ENCODE measurements around the gene OR12D3.

Gene OR12D3

GRCh38 chr6:29376003-29376402 is 912 bp upstream of the OR12D3 start:
- Histone ChIP-seq H3K79me2 (ENCODE audit: insufficient read depth, low read length) (no peaks in the 10 kb centered on the region), H3K9me3 (ENCODE audit: insufficient read depth, low read length) (no peaks in the 10 kb centered on the region), H3K27ac (ENCODE audit: low read depth, low read length) (no peak overlapping the region), H3K4me2 (ENCODE audit: low read depth, low read length, poor library complexity, severe bottlenecking) (no peak overlapping the region), H3F3A (ENCODE audit: insufficient read depth) (no peaks in the 10 kb centered on the region), H3K27me3 (ENCODE audit: low read length) (no peaks in the 10 kb centered on the region), H3K9ac (ENCODE audit: low read length) (no peak overlapping the region), H2AFZ (ENCODE audit: low read depth, low read length, severe bottlenecking) (no peak overlapping the region), H4K20me1 (ENCODE audit: low read depth, low read length) (no peaks in the 10 kb centered on the region), H3K9me2 (replicated peaks; ENCODE audit: insufficient read depth, low read length) (no peaks in the 10 kb centered on the region), H3K36me3 (ENCODE audit: low read length) (no peaks in the 10 kb centered on the region), H3K4me3 (ENCODE audit: insufficient read depth, low read length, poor library complexity, severe bottlenecking) (no peak overlapping the region)
- TF ChIP-seq CTCF (IDR thresholded peaks at IDR 0.05; ENCODE audit: insufficient read depth, low read length, poor library complexity, severe bottlenecking) = no peak
- no peak for TF ChIP-seq EZH2phosphoT487 (conservative IDR thresholded peaks at IDR 0.05; ENCODE audit: low read length)

GRCh38 chr6:29368765-29369164 is 6.3 kb downstream of the OR12D3 start, which contains the start of gene OR5V1:
Gene OR5V1, minus strand, starts transcription at chr6:29368865. Its CDS starts 12,670 bp downstream, at chr6:29356195.
- H3K9ac ChIP-seq (ENCODE audit: low read length) = no peak within 1 kb of the TSS
- H4K20me1 ChIP-seq (ENCODE audit: low read depth, low read length) = no peaks in the 10 kb centered on the region
- no peak within 1 kb of the TSS for H3K27ac ChIP-seq (ENCODE audit: low read depth, low read length)
- H3K9me3 ChIP-seq (ENCODE audit: insufficient read depth, low read length) = no peaks in the 10 kb centered on the region
- no peaks in the 10 kb centered on the region for H3F3A ChIP-seq (ENCODE audit: insufficient read depth)
- H3K9me2 ChIP-seq (replicated peaks; ENCODE audit: insufficient read depth, low read length) = no peaks in the 10 kb centered on the region
- no peaks in the 10 kb centered on the region for H3K36me3 ChIP-seq (ENCODE audit: low read length)
- no peak within 1 kb of the TSS for H3K4me2 ChIP-seq (ENCODE audit: low read depth, low read length, poor library complexity, severe bottlenecking)
- TF ChIP-seq EZH2phosphoT487 (conservative IDR thresholded peaks at IDR 0.05; ENCODE audit: low read length) (no peak), CTCF (IDR thresholded peaks at IDR 0.05; ENCODE audit: insufficient read depth, low read length, poor library complexity, severe bottlenecking) (no peak)
- no peaks in the 10 kb centered on the region for H3K79me2 ChIP-seq (ENCODE audit: insufficient read depth, low read length)
- H3K27me3 ChIP-seq (ENCODE audit: low read length) = no peaks in the 10 kb centered on the region
- H2AFZ ChIP-seq (ENCODE audit: low read depth, low read length, severe bottlenecking) = no peak within 1 kb of the TSS
- no peak within 1 kb of the TSS for H3K4me3 ChIP-seq (ENCODE audit: insufficient read depth, low read length, poor library complexity, severe bottlenecking)

- no peak overlapping the region for H2AFZ ChIP-seq (ENCODE audit: low read depth, low read length, severe bottlenecking)
- no peaks in the 10 kb centered on the region for H3K79me2 ChIP-seq (ENCODE audit: insufficient read depth, low read length)
- no peaks in the 10 kb centered on the region for H3K27me3 ChIP-seq (ENCODE audit: low read length)
- H3K9ac ChIP-seq (ENCODE audit: low read length) = no peak overlapping the region
- H4K20me1 ChIP-seq (ENCODE audit: low read depth, low read length) = no peaks in the 10 kb centered on the region
- no peak overlapping the region for H3K4me2 ChIP-seq (ENCODE audit: low read depth, low read length, poor library complexity, severe bottlenecking)
- no peak overlapping the region for H3K4me3 ChIP-seq (ENCODE audit: insufficient read depth, low read length, poor library complexity, severe bottlenecking)
- no peaks in the 10 kb centered on the region for H3K9me3 ChIP-seq (ENCODE audit: insufficient read depth, low read length)
- no peaks in the 10 kb centered on the region for H3K9me2 ChIP-seq (replicated peaks; ENCODE audit: insufficient read depth, low read length)
- H3K36me3 ChIP-seq (ENCODE audit: low read length) = no peaks in the 10 kb centered on the region
- no peak overlapping the region for H3K27ac ChIP-seq (ENCODE audit: low read depth, low read length)
- TF ChIP-seq CTCF (IDR thresholded peaks at IDR 0.05; ENCODE audit: insufficient read depth, low read length, poor library complexity, severe bottlenecking) = no peak
- no peaks in the 10 kb centered on the region for H3F3A ChIP-seq (ENCODE audit: insufficient read depth)
These were observed 19.5 kb downstream of the OR12D3 start for GRCh38 chr6:29355603-29356002.

Measured in SU-DHL-6 (cell line).